Progenitor cell of endocrine pancreas (in vitro differentiated cells): ENCODE data around the gene LPAR1. TPM values are rescaled to one million over a fixed set of nuclear protein-coding genes. Genes with fewer than 3 reads are reported as not detected.

Source experiments
- DNase-seq: peaks from one replicate; pipeline ENCODE4 v3.0.0; 2021; ENCODE audit warnings: low spot score; ENCODE audit not compliant: unreplicated experiment
- H3K27ac Mint-ChIP-seq: 2 replicates; pipeline ENCODE4 v1.8.0; 2021; ENCODE audit warnings: mild to moderate bottlenecking, moderate library complexity, mixed read lengths
- H3K27me3 Mint-ChIP-seq: 2 replicates; pipeline ENCODE4 v1.8.0; 2021; ENCODE audit warnings: mixed read lengths
- H3K36me3 Mint-ChIP-seq: 2 replicates; pipeline ENCODE4 v1.8.0; 2022; ENCODE audit warnings: mixed read lengths; ENCODE audit not compliant: insufficient read depth
- H3K4me1 Mint-ChIP-seq: 2 replicates; pipeline ENCODE4 v1.8.0; 2021; ENCODE audit warnings: low read depth, mixed read lengths
- H3K4me3 Mint-ChIP-seq: 2 replicates; pipeline ENCODE4 v1.8.0; 2021; ENCODE audit warnings: low read depth, mild to moderate bottlenecking, moderate library complexity, mixed read lengths
- H3K9me3 Mint-ChIP-seq: 2 replicates; pipeline ENCODE4 v1.8.0; 2021; ENCODE audit warnings: low read depth, mixed read lengths
- CTCF ChIP-seq: fragments of 200-600 bp; sonication (generic); IDR thresholded peaks from one replicate; pipeline ENCODE4 v1.5.0; 2021; ENCODE audit warnings: antibody characterized with exemption, mild to moderate bottlenecking; ENCODE audit not compliant: unreplicated experiment
- total RNA-seq: library from RNA; stranded (reverse); gene quantifications from 2 replicates; pipeline ENCODE4 v1.2.1, GENCODE V29; 2021

The LPAR1 gene
- total RNA-seq, 1 donor from 2014 or later = 17.4 TPM

GRCh38 chr9:110995420-110996340 lies 42.6 kb downstream of the LPAR1 start:
- H3K36me3 Mint-ChIP-seq = peaks cover 1% of the 10 kb centered on the region
- no peak for DNase-seq
- H3K4me3 Mint-ChIP-seq = no peak overlapping the region
- H3K4me1 Mint-ChIP-seq = peaks cover 12% of the 10 kb centered on the region
- H3K27ac Mint-ChIP-seq = no peak overlapping the region
- no peak for TF ChIP-seq CTCF
- no peaks in the 10 kb centered on the region for H3K27me3 Mint-ChIP-seq
- no peaks in the 10 kb centered on the region for H3K9me3 Mint-ChIP-seq

- peaks cover 2% of the 10 kb centered on the region for H3K9me3 Mint-ChIP-seq
- no peak overlapping the region for H3K4me3 Mint-ChIP-seq
- H3K27ac Mint-ChIP-seq = no peak overlapping the region
- no peaks in the 10 kb centered on the region for H3K27me3 Mint-ChIP-seq
- peaks cover 1% of the 10 kb centered on the region for H3K36me3 Mint-ChIP-seq
- no peak for DNase-seq
- no peak for TF ChIP-seq CTCF
- H3K4me1 Mint-ChIP-seq = peaks cover 13% of the 10 kb centered on the region
These were observed 43.5 kb downstream of the LPAR1 start for GRCh38 chr9:110994771-110995241.

GRCh38 chr9:110990481-110990880 lies 47.8 kb downstream of the LPAR1 start:
- no peak for DNase-seq
- peaks cover 13% of the 10 kb centered on the region for H3K4me1 Mint-ChIP-seq
- TF ChIP-seq CTCF = no peak
- no peaks in the 10 kb centered on the region for H3K27me3 Mint-ChIP-seq
- peaks cover 4% of the 10 kb centered on the region for H3K36me3 Mint-ChIP-seq
- H3K27ac Mint-ChIP-seq = no peak overlapping the region
- H3K4me3 Mint-ChIP-seq = no peak overlapping the region
- peaks cover 13% of the 10 kb centered on the region for H3K9me3 Mint-ChIP-seq

GRCh38 chr9:110986529-110986928 lies 51.7 kb downstream of the LPAR1 start:
- no peak overlapping the region for H3K27ac Mint-ChIP-seq
- TF ChIP-seq CTCF = no peak

GRCh38 chr9:110984890-110985437 lies 53.3 kb downstream of the LPAR1 start:
- DNase-seq = no peak
- peaks cover 13% of the 10 kb centered on the region for H3K9me3 Mint-ChIP-seq
- peaks cover 4% of the 10 kb centered on the region for H3K36me3 Mint-ChIP-seq
- TF ChIP-seq CTCF = no peak
- no peaks in the 10 kb centered on the region for H3K27me3 Mint-ChIP-seq
- H3K4me3 Mint-ChIP-seq = no peak overlapping the region
- H3K4me1 Mint-ChIP-seq = no peaks in the 10 kb centered on the region
- no peak overlapping the region for H3K27ac Mint-ChIP-seq

More at GRCh38 chr9:110986529-110986928, 51.7 kb downstream of the LPAR1 start:
- Mint-ChIP-seq H3K4me1 (peaks cover 8% of the 10 kb centered on the region), H3K27me3 (no peaks in the 10 kb centered on the region), H3K9me3 (peaks cover 13% of the 10 kb centered on the region), H3K36me3 (peaks cover 4% of the 10 kb centered on the region), H3K4me3 (no peak overlapping the region)
- no peak for DNase-seq
